Activated naive CD8-positive, alpha-beta T cell treated with anti-CD3 and anti-CD28 coated beads, Interleukin-2, amount 50 U/mL, for 24 hours (primary cell): Measurements from ENCODE around the gene SYCE3.

Experiments used
- ATAC-seq: fragments of 150-1000 bp; cut with Tn5 transposase; one replicate; pipeline ENCODE4 v1.10.0; 2021
- DNase-seq: peaks from one replicate; pipeline ENCODE4 v3.0.0; 2021
- H3K27ac Mint-ChIP-seq: one replicate; pipeline ENCODE4 v1.8.0; 2021; ENCODE audit warnings: mild to moderate bottlenecking, mixed read lengths
- H3K27me3 Mint-ChIP-seq: one replicate; pipeline ENCODE4 v1.8.0; 2021; ENCODE audit warnings: mixed read lengths
- H3K36me3 Mint-ChIP-seq: one replicate; pipeline ENCODE4 v1.8.0; 2021; ENCODE audit warnings: low read depth, mixed read lengths
- H3K4me1 Mint-ChIP-seq: one replicate; pipeline ENCODE4 v1.8.0; 2021; ENCODE audit warnings: mixed read lengths
- H3K4me3 Mint-ChIP-seq: one replicate; pipeline ENCODE4 v1.8.0; 2021; ENCODE audit warnings: mild to moderate bottlenecking, moderate library complexity, mixed read lengths
- H3K9me3 Mint-ChIP-seq: one replicate; pipeline ENCODE4 v1.8.0; 2021; ENCODE audit warnings: mixed read lengths

The SYCE3 gene

DNA sequence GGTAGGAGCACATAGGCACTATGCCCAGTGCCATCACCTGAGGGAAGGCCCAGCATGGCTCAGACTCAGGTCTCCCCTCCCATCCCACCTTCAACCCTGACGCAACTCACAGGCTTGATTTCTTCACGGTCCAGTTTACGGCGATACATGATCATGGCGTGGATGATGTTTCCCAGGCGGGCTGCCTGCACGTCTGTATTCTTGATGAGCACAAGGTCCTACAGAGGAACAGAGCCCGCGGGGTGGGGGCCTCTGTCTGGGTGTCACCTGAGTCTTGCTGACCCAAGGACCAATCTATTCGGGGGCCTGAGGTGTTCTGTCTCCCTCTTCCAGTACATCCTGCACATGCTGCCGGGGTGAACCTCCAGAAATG is 11.7 kb upstream of the SYCE3 start:
- ATAC-seq, result no peak
- Mint-ChIP-seq H3K27me3 (no peaks in the 10 kb centered on the region), H3K27ac (no peak overlapping the region), H3K9me3 (no peaks in the 10 kb centered on the region), H3K36me3 (peaks cover 13% of the 10 kb centered on the region), H3K4me1 (peaks cover 9% of the 10 kb centered on the region), H3K4me3 (no peak overlapping the region)
- no peak for DNase-seq

DNA sequence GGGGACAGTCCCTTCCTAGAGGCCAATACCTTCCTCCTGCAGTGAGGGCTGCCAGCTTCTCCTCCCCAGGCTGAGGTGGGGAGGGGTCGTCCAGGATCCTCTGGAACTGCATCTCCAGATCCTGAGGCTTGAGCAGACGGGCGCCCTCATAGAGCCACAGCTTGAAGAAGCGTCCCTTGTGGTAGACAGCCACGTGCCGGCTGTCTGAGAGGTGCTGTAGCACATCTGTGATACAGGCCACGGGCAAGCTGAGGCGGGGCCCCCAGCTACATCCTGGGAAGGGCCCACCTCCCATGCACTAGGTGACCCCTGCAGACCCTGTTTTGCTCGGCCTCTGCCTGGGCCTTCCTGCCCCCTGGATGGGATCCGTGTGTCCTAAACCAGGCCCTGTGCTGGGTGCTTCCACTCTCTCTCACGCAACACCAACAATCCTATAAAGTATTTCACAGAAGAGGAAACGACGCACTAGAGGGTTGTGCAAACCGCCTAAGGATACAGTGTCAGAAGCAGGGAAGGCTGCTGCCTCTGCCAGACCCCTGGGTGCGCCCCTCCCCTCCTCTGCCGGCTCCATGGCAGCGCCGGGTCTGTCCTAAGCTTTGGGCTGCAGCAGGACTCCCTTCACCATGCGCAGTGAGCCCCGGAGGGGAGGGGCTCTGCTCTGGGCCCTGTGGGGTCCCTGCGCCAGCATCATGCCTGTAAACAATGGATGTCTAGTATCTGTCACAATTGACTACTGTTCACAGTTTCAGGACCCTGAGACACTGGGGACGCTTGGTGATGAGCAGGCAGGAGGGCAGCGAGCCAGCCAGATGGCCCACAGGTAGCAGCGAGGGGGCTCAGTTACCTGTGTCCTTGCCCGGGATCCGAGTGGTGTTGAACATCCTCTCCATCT is 11.0 kb upstream of the SYCE3 start:
- no peak for ATAC-seq
- Mint-ChIP-seq H3K27ac (no peak overlapping the region), H3K9me3 (no peaks in the 10 kb centered on the region), H3K36me3 (peaks cover 14% of the 10 kb centered on the region), H3K4me1 (peaks cover 8% of the 10 kb centered on the region), H3K27me3 (no peaks in the 10 kb centered on the region), H3K4me3 (no peak overlapping the region)
- no peak for DNase-seq

DNA sequence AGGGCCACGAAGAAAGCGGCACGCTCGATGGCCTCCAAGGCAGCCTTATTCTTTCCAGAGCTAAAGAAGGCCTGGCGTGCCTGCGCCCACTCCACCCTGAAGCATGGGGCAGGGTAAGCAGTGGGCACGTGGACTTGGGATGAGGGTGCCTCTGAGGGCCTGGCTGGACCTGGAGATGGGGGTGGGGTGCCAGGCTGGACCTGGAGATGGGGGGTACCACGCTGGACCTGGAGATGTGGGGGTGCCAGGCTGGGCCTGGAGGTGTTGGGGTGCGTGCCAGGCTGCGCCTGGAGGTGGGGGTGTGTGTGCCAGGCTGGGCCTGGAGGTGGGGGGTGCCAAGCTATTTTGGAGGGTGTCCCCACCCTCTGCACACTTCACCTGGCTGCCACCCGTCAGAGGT is 10.2 kb upstream of the SYCE3 start:
- H3K27me3 Mint-ChIP-seq, result no peaks in the 10 kb centered on the region
- H3K4me1 Mint-ChIP-seq, result peaks cover 4% of the 10 kb centered on the region
- DNase-seq, result no peak
- H3K4me3 Mint-ChIP-seq, result no peak overlapping the region
- no peaks in the 10 kb centered on the region for H3K9me3 Mint-ChIP-seq
- H3K27ac Mint-ChIP-seq, result no peak overlapping the region
- H3K36me3 Mint-ChIP-seq, result peaks cover 17% of the 10 kb centered on the region
- ATAC-seq, result no peak

DNA sequence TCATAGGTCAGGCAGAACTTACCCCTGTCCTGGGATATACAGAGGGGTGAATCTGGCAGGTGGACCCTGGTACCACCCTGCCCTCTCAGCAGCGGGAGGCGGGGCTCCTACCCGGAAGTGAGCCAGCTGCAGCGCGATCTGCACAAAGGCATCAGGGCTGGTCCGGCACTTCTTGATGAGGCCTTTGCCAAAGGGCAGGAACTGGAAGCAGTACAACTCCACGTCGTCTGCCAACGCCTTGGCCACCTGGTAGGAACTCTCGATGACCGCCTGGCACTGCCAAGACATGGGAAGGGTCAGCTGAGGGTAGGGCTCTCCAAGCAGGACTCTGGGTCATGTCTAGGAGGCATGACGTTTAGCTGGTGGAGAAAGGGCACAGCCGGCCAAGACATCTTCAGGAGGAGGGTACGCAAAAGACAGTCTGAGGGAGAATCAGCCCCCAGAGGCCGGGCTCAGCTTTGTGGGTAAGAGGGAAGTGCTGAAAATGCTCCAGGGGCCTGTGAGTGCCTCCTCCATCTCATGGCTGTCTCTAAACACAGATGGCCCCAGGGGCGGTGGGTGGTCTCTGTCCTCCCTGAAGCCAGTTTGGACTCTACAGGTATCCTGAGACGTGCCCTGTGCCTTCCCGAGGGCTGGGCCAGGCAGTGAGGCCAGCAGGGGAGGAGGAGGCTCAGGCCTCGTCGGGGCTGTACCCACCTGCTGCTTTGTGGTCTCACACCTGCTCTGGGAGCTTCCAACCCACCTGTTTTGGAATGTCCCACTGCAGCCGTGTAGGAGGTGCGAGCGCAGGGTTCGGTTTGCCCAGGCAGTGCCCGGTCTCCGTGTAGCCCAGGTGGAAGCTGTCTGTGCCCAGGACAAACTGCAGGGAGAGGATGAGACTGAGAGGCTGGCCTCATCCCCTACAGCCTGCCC is 8.8 kb upstream of the SYCE3 start:
- Mint-ChIP-seq H3K36me3 (peaks cover 21% of the 10 kb centered on the region), H3K27me3 (no peaks in the 10 kb centered on the region), H3K9me3 (no peaks in the 10 kb centered on the region), H3K4me3 (no peak overlapping the region), H3K27ac (no peak overlapping the region), H3K4me1 (no peaks in the 10 kb centered on the region)
- DNase-seq, result no peak
- ATAC-seq, result no peak

DNA sequence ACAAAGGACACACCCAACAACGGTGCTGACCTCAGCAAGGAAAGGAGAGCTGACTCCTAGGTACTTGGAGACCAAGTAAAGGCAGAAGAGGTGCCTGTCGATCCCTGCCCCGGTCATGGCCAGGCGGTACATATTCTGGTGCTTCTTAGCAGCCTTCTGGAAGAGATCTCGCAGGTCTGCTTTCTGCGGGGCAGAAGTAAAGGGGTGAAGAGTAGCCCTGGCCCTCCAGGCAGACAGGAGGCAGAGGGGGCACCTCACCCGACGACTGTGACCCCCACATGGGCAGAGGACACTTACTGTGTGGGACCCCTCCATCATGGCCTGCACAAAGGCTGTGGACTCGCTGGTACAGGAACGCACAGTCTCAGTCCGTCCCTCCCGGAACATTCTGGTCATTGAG is 8.1 kb upstream of the SYCE3 start:
- ATAC-seq, result no peak
- Mint-ChIP-seq H3K27ac (no peak overlapping the region), H3K4me1 (no peaks in the 10 kb centered on the region), H3K36me3 (peaks cover 21% of the 10 kb centered on the region), H3K27me3 (no peaks in the 10 kb centered on the region), H3K4me3 (no peak overlapping the region), H3K9me3 (no peaks in the 10 kb centered on the region)
- DNase-seq, result no peak

DNA sequence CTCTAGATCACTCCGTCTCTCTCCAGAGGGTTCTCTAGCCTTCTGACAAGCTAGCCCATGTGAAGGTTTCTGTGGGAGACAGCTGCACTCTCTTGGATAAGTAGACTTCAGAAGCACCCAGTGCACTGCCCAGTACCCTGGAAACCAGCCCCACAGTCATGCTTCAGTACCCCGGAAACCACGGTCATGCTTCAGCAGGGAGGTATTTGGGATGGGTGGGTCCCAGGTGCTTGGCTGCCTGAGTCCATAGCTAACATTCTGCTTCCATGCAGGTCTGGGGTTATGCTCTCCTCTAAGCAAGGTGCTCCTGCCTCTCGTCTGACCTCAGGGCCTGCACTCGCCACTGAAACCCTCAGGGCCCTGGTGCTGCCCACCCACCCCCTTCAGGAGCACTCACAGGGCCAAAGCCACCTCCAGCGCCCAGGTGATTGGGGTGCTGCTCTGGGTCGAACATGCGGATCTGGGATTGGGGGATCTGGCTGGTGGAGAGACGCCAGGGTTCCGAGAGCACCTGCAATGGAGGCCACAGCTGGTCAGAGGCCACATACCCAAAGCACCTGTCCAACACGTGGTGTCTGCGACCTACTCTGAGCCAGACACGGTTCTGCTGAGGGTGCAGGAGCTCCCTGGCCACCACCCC is 7.3 kb upstream of the SYCE3 start:
- no peak overlapping the region for H3K27ac Mint-ChIP-seq

DNA sequence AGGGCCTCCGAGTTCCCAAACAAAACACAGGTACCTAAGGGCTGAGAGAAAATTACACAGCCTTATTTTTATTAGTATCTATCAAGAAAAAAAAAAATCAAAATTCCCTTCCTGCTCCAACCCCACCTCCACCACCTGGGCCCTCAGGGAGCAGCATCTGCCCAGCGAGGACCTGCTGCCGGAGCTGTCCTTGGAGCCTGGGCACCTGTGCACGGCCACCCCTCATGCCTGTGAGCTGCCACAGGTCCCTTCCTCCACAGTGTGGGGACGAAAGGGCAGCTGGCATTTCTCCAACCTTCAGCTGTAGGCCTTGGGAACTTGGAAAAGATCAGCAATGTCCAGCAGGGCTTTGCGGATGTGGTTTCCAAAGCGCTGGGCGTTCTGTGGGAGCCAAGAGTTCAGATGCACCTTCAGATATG is 6.3 kb upstream of the SYCE3 start:
- no peaks in the 10 kb centered on the region for H3K4me1 Mint-ChIP-seq
- H3K27me3 Mint-ChIP-seq, result no peaks in the 10 kb centered on the region
- no peak overlapping the region for H3K27ac Mint-ChIP-seq
- peaks cover 21% of the 10 kb centered on the region for H3K36me3 Mint-ChIP-seq
- ATAC-seq (no peak), DNase-seq (no peak)
- no peaks in the 10 kb centered on the region for H3K9me3 Mint-ChIP-seq
- H3K4me3 Mint-ChIP-seq, result no peak overlapping the region

More for the DNA sequence above, 7.3 kb upstream of the SYCE3 start:
- peaks cover 21% of the 10 kb centered on the region for H3K36me3 Mint-ChIP-seq
- no peaks in the 10 kb centered on the region for H3K9me3 Mint-ChIP-seq
- no peaks in the 10 kb centered on the region for H3K4me1 Mint-ChIP-seq
- no peaks in the 10 kb centered on the region for H3K27me3 Mint-ChIP-seq
- no peak overlapping the region for H3K4me3 Mint-ChIP-seq
- no peak for DNase-seq
- ATAC-seq, result no peak

DNA sequence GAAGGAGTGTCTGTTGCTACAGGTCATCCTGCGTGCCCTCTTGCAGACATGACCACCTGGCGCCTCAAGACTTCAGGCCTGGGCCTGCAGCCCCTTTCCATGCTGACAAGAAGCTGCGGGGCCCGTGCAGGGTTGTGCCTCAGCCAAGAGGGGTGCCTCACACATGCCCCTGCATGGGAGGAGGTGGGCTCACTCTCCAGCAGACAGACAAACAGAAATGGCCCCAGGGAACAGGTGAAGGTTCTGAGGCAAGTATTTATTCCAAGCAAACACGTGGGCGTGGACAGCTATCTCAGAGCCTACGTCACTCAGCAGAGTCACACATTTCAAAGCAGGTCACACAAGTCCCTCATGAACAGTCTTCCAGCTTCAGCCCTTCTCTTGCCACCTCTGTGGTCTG is 5.9 kb upstream of the SYCE3 start:
- no peaks in the 10 kb centered on the region for H3K27me3 Mint-ChIP-seq

DNA sequence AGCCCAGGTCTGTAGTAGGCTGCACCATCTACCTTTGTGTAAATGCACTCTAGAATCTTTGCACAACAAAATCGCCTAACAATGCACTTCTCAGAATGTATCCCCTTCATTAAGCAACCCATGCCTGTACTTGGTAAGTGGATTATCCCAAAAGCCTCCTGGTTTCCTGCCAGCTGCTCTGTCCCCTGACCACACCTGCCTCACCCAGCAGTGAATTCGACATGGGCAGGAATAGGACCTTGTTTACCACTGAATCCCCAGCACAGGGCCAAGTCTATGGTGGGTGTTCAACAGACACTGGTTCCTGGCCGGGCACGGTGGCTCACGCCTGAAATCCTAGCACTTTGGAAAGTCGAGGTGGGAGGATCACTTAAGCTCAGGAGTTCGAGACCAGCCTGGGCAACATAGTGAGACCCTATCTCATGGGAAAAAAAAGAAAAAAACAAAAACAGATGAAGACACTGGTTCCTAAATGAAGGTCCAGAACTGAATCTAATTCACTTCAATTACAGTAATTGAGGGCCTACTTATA is 5.1 kb upstream of the SYCE3 start:
- ATAC-seq (no peak), DNase-seq (no peak)
- H3K36me3 Mint-ChIP-seq, result peaks cover 21% of the 10 kb centered on the region
- no peak overlapping the region for H3K27ac Mint-ChIP-seq
- H3K4me3 Mint-ChIP-seq, result no peak overlapping the region
- no peaks in the 10 kb centered on the region for H3K9me3 Mint-ChIP-seq
- H3K4me1 Mint-ChIP-seq, result peaks cover 8% of the 10 kb centered on the region
- H3K27me3 Mint-ChIP-seq, result no peaks in the 10 kb centered on the region

More for the DNA sequence above, 5.9 kb upstream of the SYCE3 start:
- ATAC-seq (no peak), DNase-seq (no peak)
- peaks cover 21% of the 10 kb centered on the region for H3K36me3 Mint-ChIP-seq
- no peak overlapping the region for H3K4me3 Mint-ChIP-seq
- no peaks in the 10 kb centered on the region for H3K9me3 Mint-ChIP-seq
- H3K4me1 Mint-ChIP-seq, result peaks cover under 1% of the 10 kb centered on the region
- no peak overlapping the region for H3K27ac Mint-ChIP-seq

DNA sequence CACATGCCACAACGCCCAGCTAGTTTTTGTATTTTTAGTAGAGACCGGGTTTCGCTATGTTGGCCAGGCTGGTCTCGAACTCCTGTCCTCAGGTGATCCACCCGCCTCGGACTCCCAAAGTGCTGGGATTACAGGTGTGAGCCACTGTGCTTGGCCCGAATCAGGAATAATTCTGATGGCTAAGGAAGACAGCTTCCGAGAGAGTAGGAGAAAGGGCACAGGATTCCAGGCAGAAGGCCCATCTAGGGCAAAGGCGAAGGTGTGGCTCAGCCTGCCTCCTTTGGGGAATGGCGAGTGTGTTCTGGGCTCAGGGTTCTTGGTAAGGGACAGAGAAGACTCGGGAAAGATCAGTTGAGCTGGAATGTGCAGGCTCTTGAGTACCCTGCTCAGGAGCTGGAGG is 1.6 kb upstream of the SYCE3 start:
- Mint-ChIP-seq H3K27me3 (peaks cover 2% of the 10 kb centered on the region), H3K36me3 (peaks cover 7% of the 10 kb centered on the region), H3K9me3 (no peaks in the 10 kb centered on the region), H3K4me3 (no peak overlapping the region), H3K4me1 (peaks cover 17% of the 10 kb centered on the region), H3K27ac (no peak overlapping the region)
- no peak for DNase-seq
- ATAC-seq, result no peak

DNA sequence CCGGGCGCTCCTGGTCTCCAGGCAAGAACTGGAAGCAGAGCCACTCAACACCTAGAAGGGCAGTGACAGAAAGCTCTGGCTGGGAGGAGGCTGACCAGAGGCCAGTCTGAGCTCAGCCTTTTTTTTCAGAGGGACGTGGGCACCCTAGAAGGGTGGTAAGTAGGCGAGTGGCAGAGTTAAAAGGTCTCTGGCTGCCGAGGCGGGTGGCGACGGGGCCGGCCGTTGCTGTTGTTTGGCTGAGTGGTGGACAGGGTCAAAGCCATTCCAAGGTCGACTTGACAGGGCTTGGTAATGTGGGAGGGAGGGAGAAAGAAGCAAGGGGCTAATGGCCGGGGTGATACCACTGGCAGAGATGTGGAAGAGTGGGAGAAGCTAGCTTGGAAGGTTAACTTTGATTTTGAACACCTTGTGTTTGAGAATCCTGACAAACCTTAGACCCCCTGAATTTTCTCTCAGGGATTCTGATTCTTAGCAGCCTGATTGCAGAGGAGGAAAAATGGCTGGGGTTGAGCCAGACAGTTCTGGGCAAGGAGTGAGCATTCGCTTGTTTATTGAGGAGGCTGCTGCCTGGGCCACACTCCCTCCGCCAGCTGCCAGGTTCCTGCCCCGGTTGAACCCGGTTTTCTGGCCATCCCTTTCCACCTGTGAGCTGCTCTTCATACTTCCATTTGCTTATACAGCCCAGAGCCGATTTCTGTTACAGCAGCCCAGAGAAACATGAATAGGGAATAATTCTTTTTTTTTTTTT is 868 bp upstream of the SYCE3 start:
- Mint-ChIP-seq H3K27me3 (peaks cover 2% of the 10 kb centered on the region), H3K9me3 (no peaks in the 10 kb centered on the region), H3K4me3 (peak overlapping the region; percentile 85), H3K36me3 (peaks cover 5% of the 10 kb centered on the region), H3K4me1 (peaks cover 17% of the 10 kb centered on the region), H3K27ac (no peak overlapping the region)
- DNase-seq (no peak), ATAC-seq (no peak)

DNA sequence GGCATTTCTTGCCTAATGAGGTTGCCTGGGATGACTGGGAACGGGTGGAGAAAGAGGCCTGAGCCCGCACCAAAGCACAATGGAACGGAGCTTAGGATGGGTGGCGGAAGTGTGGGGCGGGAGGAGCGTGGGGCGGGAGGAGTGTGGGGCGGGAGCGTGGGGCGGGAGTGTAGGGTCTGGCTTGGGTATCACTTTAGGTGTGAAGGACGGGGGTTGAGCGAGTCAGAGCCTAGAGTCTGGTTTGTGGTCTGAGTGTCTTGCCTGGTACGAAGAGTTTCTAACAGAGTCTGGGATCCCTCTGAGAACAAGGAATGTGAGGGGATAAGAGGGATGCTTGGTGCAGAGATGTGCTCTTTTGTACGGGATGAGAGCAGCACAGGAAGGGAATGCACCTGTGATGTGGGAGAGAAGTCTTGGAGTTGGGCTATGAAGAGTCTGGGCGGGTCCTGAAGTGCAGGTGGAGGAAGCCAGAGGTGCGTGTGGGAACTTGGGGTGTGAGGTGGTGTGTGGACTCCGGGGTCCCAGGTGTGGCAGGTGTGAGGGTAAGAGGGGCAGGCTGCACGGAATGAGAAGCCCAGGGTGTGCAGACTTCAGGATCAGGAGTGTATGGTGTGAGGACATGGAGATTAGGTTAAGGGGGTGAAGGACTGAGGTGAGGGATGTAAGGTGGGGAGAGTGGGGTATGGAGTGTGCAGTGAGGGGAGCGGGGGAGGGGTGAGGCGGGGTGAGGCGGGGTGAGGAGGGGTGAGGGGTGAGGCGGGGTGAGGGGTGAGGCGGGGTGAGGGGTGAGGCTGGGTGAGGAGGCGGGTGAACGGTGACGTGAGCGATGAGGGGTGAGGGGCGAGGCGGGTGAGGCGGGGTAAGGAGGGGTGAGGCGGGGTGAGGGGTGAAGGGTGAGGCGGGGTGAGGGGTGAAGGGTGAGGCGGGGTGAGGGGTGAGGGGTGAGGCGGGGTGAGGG is 1.0 kb downstream of the SYCE3 start:
- no peak for ATAC-seq
- Mint-ChIP-seq H3K27me3 (peaks cover 2% of the 10 kb centered on the region), H3K36me3 (no peaks in the 10 kb centered on the region), H3K4me1 (peaks cover 17% of the 10 kb centered on the region), H3K27ac (peak overlapping the region; percentile 69), H3K4me3 (peak overlapping the region; percentile 7), H3K9me3 (no peaks in the 10 kb centered on the region)
- DNase-seq, result no peak

DNA sequence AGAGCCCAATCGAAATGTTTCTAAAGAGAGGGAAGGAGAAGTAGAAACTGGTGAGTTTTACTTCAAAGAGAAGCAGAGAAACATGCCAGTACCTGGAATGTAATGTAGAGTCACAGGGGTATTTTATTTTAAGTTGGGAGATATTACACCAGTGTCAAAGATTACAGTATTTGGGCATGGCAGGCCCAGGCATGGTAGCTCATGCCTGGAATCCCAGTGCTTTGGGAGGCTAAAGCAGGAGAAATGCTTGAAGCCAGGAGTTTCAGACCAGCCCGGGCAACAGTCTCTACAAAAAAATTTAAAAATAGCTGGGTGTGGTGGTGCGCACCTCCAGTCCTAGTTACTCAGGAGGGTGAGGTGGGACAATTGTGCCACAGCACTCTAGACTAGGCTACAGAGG is 2.7 kb downstream of the SYCE3 start:
- no peak overlapping the region for H3K27ac Mint-ChIP-seq
- DNase-seq (no peak), ATAC-seq (no peak)
- H3K4me1 Mint-ChIP-seq, result peaks cover 17% of the 10 kb centered on the region
- no peaks in the 10 kb centered on the region for H3K36me3 Mint-ChIP-seq
- H3K9me3 Mint-ChIP-seq, result no peaks in the 10 kb centered on the region
- peaks cover 2% of the 10 kb centered on the region for H3K27me3 Mint-ChIP-seq
- no peak overlapping the region for H3K4me3 Mint-ChIP-seq
